ENCODE data around the gene APPBP2.

- no peak for TF ChIP-seq POLR2A (IDR thresholded peaks at IDR 0.05; ENCODE audit: low read depth, low read length)
- TF ChIP-seq PAX5 (IDR thresholded peaks at IDR 0.05; ENCODE audit: insufficient read depth, low read length, severe bottlenecking), result no peak
- TF ChIP-seq POLR2AphosphoS5 (IDR thresholded peaks at IDR 0.05; ENCODE audit: low read depth, low read length), result no peak
- no peak for TF ChIP-seq TAF1 (IDR thresholded peaks at IDR 0.05; ENCODE audit: low read depth, low read length)
- no peak for TF ChIP-seq POU2F2 (IDR thresholded peaks at IDR 0.05; ENCODE audit: low read depth, low read length)
- no peak for TF ChIP-seq SPI1 (IDR thresholded peaks at IDR 0.05; ENCODE audit: low read depth, low read length)
Observed at GRCh38 chr17:60403962-60404361, 122.1 kb downstream of the APPBP2 start.

Measured in GM12891 (cell line).